Activated gamma-delta T cell treated with anti-CD3 and anti-CD28 coated beads, Interleukin-2, amount 50 U/mL, for 16 hours (primary cell): Measurements from ENCODE around the gene STRN.
"Not testable (repeated sequence)": the region's sequence is repeated elsewhere in the genome, so short reads cannot be mapped to it uniquely, and the experiment has no call there.

Experiments used
- DNase-seq: peaks from one replicate; pipeline ENCODE4 v3.0.0-alpha.2; 2020; ENCODE audit warnings: low read depth

Gene STRN

DNA sequence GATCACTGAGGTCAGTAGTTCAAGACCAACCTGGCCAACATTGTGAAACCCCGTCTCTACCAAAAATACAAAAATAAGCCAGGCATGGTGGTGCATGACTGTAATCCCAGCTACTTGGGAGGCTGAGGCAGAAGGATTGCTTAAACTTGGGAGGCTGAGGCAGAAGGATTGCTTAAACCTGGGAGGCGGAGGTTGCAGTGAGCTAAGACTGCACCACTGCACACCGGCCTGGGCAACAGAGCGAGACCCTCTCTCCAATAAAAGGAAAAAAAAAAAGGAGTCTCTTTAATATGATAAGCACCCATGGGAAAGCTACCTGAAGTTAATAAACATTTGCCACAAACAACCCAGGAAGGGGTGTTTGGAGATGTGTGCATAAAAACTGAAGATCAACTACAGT, 2.6 kb downstream of the STRN start:
- DNase-seq: no peak

DNA sequence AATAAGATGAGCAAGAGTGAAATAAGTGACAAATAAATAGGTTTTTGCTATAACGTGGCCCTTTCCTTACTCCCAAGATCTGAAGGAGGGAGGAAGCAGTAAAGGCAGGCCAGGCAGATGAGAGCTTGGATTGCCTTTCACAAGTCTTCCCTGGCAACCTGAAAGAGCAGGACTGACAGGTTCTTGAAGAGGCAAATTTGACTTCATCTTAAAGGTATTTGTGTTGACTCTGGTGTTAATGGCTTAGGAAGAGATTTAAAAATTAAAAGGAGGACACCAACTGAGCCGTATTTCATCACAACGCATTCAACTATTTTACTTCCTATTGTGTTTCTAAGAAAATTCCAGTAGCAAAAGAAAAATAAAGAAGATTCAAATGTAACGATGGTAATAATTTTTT, 3.2 kb downstream of the STRN start:
- DNase-seq: no peak

DNA sequence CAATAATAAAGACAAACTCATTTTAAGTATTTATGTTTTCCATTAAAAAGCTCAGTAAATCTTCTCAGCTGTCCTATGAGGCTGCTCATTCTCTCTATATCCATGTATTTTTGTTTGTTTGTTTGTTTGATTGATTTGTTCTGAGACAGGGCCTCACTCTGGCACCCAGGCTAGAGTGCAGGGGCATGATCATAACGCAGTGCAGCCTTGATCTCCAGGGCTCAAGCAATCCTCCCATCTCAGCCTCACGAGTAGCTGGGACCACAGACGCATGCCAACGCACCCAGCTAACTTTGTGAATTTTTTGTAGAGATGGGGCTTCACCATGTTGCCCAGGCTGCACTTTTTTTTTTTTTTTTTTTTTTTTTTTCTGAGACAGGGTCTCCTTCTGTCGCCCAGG, 5.6 kb downstream of the STRN start:
- DNase-seq: no peak

DNA sequence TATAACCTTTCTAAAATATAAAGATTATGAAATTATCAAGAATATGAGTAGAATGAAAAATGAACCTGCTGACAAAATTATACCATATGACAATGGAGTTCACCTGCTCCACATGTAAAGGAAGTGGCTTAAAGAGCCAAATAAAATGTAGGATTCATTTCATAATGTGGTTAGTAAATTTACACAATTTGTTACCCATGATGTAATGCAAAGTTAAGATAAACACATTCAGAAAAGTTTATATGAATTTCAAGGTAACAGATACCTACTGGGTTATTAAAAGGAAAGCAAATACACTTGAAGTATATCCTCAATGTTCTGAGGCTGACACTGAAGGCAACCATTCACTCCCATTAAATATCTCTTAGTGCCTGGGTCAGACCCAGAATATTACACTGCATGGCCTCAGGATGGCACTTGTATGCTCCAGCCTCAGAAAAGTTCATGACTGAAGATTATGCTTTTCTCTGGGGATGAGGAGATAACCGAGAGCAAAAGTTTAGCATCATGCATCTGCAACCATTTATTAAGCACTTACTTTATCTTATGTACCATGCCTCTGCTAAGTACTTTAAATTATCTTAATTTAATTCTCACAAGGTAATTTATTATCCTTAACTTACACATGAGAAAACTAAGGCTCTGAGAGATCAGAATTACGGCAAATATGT, 6.2 kb downstream of the STRN start:
- no peak for DNase-seq

DNA sequence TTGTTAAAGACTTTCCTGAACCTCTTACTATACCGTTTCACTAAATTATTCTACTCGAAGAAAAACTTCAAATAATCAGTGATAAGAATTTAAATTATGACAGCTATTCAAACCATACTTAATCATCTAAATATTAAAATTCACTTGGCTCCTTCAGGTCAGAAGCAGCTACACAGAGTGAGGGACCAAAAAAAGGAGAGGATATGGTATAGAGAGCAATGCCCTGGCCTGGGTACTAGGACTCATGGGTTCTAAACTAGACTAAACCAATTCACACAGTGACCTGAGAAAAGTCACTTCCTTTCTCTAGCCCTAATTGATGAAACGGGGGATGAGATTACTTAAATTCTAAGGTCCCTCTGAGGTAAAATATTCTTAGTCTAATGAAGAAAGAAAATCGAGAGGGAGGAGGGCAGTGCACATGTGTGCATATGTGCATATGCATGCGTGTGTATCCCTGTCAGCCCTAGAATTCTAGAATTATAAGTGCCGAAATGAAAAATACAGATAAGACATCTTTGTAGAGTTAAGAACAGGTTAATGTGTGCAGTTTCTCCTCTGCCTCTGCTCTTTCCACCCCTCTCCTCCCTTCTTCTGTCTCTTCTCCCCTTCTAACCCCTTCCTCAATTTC, 11.2 kb downstream of the STRN start:
- DNase-seq: no peak

DNA sequence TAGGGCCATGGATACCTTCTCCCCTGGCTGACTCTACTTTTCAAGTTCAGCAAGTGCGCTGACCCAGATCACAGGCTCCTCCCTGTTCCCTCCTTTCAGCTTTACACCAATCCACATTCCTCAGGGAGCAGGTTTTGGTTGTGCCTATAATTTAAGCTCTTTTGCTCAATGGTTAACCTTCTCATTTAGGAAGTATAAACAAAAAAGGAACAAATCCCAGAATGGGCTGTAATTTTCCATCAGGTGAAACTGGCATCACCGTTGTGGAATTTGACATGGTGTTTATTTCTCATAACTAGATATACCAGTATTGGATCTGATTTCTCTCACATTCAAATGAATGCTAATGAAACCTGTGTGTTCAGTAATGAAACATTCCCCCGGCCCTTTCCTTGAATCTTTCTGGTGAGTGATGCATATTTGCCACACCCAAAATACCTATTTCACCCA, 13.6 kb downstream of the STRN start:
- no peak for DNase-seq

DNA sequence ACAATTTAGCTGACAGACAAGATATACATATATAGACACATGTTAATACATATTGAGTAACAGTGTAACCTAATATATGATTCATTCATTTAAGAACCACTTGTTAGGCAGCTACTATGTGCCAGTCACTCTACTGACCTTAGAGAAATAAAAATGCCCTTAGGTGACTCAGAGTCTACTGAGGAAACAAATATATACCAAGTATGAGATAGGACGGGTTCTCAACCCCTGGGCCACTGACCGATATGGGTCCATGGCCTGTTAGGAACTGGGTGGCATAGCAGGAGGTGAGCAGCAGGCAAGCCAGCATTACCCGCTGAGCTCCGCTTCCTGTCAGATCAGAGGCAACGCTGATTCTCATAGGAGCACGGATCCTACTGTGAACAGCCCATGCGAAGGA, 14.8 kb downstream of the STRN start:
- DNase-seq: no peak

DNA sequence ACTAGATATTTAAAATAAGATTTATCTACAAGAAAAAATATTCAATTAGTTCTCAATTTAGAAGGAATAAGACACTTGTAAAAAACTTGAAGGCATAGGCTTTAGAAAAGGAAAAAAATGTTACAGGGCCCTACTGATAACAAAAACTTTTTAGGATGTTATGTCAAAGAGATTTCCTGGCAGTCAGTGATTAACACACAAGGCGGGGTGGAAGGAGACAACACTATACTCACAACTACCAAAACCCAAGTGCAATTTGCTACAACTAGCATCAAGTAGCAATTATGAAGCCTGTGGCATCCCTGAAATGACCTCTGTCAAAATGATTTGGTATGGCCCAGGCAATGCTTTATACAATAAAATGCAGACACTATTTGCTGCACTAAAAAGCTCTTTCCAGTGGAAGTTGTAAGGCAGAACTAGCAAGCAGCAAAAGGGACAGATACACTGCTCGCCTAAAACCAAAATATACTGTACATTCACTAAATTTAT, 15.3 kb downstream of the STRN start:
- no peak for DNase-seq

DNA sequence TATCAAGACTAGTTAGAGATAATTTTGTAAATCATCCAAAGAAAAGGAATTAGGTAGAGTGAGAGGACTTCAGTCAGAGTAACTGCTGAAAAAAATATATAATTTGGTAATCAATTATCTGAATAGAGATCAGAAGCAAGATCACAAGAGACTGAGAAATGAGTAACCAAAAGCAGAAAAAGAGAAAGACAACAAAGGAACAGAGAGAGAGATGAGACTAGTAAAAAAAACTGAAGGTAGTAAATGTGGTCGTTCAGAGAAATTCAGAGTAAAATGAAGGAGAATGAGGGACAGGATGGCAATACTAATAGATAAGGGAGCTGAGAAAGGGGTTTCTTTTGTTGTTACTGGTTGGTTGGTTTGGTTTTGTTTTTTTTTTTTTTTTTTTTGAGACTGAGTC, 16.5 kb downstream of the STRN start:
- DNase-seq: no peak

DNA sequence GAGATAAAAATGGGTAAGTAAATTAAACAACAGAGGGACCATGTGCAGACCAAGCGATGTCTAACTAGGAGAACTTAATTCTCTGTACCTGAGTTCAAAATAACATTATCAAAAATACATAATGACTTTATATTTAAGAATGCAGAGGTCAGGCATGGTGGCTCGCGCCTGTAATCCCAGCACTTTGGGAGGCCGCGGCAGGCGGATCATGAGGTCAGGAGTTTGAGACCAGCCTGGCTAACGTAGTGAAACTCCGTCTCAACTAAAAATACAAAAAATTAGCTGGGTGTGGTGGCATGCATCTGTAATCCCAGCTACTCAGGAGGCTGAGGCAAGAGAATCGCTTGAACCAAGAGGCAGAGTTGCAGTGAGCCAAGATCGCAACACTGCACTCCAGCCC, 21.1 kb downstream of the STRN start:
- not testable (repeated sequence) for DNase-seq

DNA sequence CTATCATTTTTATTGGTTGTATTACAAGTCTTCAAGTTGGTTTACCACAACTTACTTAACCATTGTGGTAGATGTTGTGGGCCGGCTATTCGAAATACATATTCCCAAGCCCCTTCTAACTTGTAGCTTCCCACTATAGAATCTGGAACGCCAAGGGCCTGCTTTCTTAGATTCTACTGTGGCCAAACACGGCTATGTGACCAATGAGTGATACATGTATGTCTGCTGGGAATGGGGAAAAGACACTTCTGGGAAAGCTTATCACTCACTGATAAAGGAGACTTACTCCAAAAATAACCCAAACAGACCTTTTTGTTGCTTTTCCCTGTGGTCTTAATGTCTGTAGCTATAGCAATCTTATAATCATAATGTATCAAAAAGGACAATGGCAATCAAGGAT, 24.5 kb downstream of the STRN start:
- no peak for DNase-seq

DNA sequence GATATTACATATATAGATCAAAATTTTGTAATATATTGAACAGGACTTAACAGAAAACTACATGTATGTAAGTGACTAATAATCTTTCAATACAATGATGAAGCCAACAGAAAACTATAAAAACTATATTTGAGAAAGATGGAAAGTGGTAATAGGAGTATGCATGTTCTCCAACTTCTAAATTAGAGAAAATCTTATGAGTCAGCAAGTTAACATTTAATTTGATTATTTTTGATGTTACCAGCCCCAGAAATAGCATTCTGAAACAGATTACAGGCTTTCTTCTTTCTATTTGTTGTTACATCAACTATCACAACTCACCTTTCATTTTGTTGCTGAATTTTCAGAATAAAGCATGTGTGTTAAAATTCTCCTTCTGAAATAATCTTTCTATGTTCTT, 29.8 kb downstream of the STRN start:
- DNase-seq: not testable (repeated sequence)

DNA sequence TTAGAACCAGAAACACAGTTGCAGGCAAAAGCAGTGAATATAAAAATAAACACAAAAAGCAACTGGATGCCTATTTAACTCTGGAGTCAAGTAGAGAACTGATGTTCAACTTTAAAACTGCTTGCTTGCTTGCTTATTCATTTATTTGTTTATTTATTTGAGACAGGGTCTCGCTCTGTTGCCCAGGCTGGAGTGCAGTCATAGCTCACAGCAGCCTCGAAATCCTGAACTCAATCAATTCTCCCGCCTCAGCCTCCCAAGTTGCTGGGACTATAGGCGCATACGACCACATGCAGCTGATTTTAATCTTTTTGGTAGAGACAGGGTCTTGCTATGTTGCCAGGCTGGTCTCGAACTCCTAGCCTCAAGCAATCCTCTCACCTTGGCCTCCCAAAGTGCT, 34.6 kb downstream of the STRN start:
- not testable (repeated sequence) for DNase-seq

DNA sequence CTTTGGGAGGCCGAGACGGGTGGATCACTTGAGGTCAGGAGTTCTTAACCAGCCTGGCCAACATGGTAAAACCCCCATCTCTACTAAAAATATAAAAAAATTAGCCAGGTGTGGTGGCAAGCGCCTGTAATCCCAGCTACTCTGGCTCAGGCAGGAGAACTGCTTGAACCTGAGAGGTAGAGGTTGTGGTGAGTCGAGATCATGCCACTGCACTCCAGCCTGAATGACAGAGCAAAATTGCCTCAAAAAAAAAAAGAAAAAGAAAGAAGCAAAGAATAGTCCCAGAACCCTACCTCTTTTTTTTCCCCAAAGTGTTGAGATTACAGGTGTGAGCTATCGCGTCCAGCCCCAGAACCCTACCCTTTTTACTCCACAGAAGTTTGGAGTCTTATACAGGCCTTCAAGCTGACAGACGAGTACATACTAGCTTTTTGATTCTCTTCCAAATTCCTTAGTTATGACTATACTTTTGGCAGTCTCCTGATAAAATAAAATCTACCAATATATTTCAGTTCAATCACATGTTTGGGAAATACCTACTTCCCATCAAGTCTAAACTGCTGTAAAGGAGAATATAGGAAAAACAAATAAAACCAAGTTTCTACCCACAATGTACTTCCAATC, 35.4 kb downstream of the STRN start:
- DNase-seq: not testable (repeated sequence)

DNA sequence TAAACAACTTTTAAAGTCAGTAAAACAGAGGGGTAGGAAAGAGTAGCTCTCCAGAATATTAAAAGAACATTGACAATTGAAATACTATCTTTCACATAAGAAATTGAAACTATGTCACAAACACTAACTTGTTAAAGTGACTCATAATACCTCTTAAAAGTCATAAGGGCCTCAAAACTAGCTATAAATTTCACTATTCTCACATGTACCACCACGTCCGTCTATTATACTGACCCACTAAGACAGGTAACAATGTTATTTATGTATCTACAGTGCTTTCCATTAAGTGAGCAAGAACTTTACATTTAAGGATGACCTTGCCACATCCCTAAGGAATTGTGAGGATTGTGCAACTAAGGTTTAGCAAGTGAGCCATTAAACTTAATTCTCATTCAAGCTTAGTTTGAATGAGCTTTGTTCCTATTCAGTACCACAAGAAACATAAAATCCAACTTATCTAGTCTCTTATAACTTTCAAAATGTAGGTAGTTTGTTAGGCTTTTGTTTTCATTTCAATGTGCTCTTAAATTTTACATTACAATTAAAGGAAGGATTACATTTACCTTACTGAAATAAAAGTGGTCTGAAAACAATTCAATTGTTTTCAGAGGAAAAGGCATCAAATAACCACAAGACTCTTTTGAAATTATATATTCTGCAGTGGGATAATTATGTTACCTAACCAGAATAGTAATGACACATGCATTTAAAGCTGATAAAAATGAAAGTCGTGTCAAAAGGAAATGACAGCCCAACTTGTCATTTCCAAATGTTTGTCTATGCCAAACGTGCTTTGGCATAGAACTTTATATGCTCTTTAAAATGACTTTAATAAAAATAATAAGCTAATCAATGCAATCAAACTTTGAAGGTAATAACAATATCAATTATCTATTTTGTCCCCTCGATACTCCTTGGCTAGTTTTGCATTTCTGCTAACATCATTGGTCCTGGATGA, 39.9 kb downstream of the STRN start:
- not testable (repeated sequence) for DNase-seq

DNA sequence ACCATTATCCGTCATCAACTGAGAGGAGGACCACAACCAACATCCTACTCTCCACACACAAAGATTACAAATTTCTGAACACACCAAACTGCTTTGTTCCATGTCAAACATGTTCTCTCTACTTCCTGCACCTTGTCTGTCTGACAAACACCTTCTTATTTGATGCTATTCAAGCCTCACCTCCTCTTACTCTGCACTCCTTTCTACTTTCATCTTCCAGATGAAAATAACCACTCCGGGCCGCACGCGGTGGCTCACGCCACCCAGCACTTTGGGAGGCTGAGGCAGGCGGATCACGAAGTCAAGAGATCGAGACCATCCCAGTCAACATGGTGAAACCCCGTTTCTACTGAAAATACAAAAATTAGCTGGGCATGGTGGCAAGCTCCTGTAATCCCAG, 43.7 kb downstream of the STRN start:
- DNase-seq: not testable (repeated sequence)

DNA sequence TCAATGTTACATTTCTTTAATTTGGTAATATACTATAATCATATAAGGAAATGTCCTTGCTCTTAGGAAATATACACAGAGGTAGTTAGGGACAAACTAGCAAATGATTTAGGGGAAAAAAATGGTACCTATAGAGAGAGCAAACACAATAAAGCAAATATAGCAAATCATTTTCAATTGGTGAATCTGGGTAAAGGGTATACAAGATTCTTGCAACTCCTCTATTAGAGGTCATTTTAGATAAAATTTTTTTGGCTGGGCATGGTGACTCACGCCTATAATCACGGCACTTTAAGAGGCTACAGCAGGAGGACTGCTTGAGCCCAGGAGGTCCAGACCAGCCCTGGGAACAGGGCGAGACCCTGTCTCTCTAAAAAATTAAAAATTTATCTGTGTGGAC, 44.4 kb downstream of the STRN start:
- no peak for DNase-seq

DNA sequence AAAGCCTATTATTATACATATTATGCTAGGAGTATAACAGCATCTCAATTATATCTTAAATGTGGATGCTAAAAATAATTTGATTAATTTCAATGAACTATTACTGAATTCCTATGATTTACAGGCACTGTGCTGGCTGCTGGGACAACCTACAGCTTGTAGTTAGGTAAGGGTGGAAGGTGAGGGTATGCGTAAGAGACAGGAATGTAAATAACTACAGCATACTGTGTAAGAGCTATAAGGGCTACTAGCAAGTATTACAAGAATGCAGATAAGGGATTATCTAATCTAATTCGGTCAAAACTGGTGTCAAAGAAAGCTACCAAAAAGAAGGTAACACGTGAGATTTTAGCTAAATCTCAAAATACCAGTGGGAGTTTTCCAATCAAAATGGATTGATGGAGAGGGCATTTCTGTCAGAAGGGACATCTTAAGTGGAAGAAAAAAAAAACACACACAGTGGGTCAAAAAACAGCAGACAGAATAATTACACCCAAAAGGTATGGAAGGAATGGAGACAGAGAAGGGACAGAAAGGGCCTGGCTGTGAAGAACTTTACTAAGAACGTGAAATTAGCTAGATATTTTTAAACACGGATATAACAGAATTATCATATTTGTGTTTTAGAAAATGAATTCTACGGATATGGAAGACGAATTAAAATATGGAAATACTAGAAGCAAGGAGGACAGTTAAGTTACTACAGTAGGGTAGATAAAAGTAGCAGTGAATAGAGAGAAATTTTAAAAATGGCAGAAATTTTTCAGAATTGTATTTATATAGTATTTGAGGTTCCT, 47.1 kb downstream of the STRN start:
- DNase-seq: no peak

DNA sequence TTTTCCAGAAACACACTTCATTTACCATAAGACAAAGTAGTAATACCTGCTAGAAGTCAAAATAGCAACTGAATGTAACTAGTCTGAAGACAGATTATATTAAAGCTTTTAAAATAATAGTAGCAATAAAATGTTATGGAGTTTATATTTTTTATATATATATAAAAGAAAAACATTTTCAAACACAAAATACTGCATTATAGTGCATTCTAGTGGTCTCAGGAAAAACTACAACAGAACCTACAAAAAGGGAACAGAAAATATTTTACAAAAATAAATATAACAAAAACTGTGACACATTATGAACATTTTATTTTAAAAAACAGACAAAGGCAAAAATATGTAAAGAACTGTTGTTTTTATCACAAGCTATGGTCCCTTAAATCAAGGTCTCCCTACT, 48.0 kb downstream of the STRN start:
- DNase-seq: no peak

DNA sequence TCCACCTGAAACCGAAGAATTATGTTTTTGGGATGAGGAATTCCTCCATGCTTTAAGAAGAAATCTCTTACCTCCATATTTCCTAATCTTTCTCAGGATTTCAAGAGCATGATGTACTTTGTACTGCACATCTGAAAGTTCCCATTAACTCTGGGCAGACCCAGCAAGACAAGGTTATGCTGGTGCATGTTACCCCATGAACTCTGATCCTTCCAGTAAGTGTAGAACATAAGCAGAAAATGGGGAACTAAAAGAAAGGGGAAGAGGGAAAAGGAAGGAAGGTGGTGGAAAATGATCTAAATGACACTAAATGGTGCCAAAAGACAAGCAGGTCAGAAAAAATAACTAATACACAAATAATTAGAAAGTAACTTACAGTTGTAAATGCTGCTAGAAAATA, 50.7 kb downstream of the STRN start:
- no peak for DNase-seq

DNA sequence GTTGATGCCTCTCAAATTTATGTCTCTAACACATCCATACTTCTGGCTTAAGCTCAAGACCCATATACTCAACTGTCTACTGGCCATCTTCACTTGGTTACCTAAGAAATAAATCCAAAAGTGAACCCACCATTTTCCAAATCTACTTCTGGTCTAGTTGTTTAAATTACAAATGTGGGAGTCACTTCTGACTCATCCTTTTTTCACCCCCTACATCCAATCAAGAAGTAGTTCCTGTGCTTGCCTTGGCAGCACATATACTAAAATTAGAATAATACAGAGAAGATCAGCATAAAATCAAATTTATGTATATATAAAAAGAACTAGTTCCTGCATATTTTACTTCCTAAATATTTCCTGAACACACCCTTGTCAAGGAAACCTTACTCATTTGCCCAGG, 53.6 kb downstream of the STRN start:
- no peak for DNase-seq
